Naive thymus-derived CD4-positive, alpha-beta T cell (primary cell): Measurements from ENCODE around the gene PPP1R3D. TPM values are rescaled to one million over a fixed set of nuclear protein-coding genes. Genes with fewer than 3 reads are reported as not detected.
A peak's percentile ranks its signal among the peaks of the same experiment; 100 is the strongest.
"Not testable (repeated sequence)": the region's sequence is repeated elsewhere in the genome, so short reads cannot be mapped to it uniquely, and the experiment has no call there.

Experiments used
- ATAC-seq: fragments of 150-1000 bp; cut with Tn5 transposase; 2 replicates; pipeline ENCODE4 v1.10.0; 2021; ENCODE audit warnings: mild to moderate bottlenecking, moderate library complexity
- CTCF ChIA-PET: fragments of 350-600 bp; sonication (Branson Sonifier 250); formaldehyde crosslinking; loops from one replicate; lab custom pipeline; 2021; ENCODE audit warnings: antibody characterized with exemption; lab: Charles Lee
- POLR2A ChIA-PET: fragments of 350-600 bp; sonication (Branson Sonifier 250); formaldehyde crosslinking; loops from one replicate; lab custom pipeline; 2021; ENCODE audit warnings: antibody characterized with exemption, inconsistent platforms; lab: Charles Lee
- DNase-seq, 9 donors: peaks; one replicate each; pipeline versions ENCODE4 v3.0.0 to v3.0.0-alpha.2; 2020 to 2022; ENCODE audit warnings: mixed read lengths in 1 of 9
- H3K27ac ChIP-seq: one replicate; pipeline ENCODE4 v1.7.0; 2013; ENCODE audit warnings: mild to moderate bottlenecking, low read depth, low read length, moderate library complexity
- H3K27me3 ChIP-seq, 2 donors: one replicate each; pipeline ENCODE4 v1.7.0; 2013; ENCODE audit warnings: low read length in 2 of 2, mild to moderate bottlenecking in 2 of 2, moderate library complexity in 2 of 2; ENCODE audit not compliant: control insufficient read depth in 2 of 2, insufficient read depth in 2 of 2
- H3K36me3 ChIP-seq, 3 experiments: 1 replicate in 2 of 3; 2 replicates in 1 of 3; pipeline ENCODE4 v1.7.0; 2013; ENCODE audit warnings: low read length in 3 of 3, mild to moderate bottlenecking in 3 of 3, moderate library complexity in 1 of 3; ENCODE audit not compliant: insufficient read depth in 3 of 3, control insufficient read depth in 2 of 3
- H3K4me1 ChIP-seq, 2 donors: one replicate each; pipeline ENCODE4 v1.7.0; 2013; ENCODE audit warnings: low read length in 2 of 2, mild to moderate bottlenecking in 2 of 2, moderate library complexity in 1 of 2; ENCODE audit not compliant: control insufficient read depth in 2 of 2, insufficient read depth in 2 of 2
- H3K4me3 ChIP-seq: 2 replicates; pipeline ENCODE4 v1.7.0; 2013; ENCODE audit warnings: mild to moderate bottlenecking, low read length
- H3K9me3 ChIP-seq, 3 experiments: 1 replicate in 2 of 3; 2 replicates in 1 of 3; pipeline ENCODE4 v1.7.0; 2013; ENCODE audit warnings: low read length in 3 of 3; ENCODE audit not compliant: control insufficient read depth in 2 of 3
- H3K27ac Mint-ChIP-seq, 9 donors: one replicate each; pipeline ENCODE4 v1.8.0; 2020 to 2022; ENCODE audit warnings: mixed read lengths in 9 of 9, mild to moderate bottlenecking in 8 of 9, moderate library complexity in 5 of 9, inconsistent platforms in 2 of 9
- H3K27me3 Mint-ChIP-seq, 5 donors: one replicate each; pipeline ENCODE4 v1.8.0; 2021 to 2022; ENCODE audit warnings: mixed read lengths in 5 of 5, mild to moderate bottlenecking in 1 of 5
- H3K36me3 Mint-ChIP-seq, 5 donors: one replicate each; pipeline ENCODE4 v1.8.0; 2020 to 2022; ENCODE audit warnings: mixed read lengths in 5 of 5, mild to moderate bottlenecking in 3 of 5, inconsistent platforms in 1 of 5
- H3K4me1 Mint-ChIP-seq, 7 donors: one replicate each; pipeline ENCODE4 v1.8.0; 2020 to 2022; ENCODE audit warnings: mixed read lengths in 7 of 7, mild to moderate bottlenecking in 3 of 7, inconsistent platforms in 1 of 7
- H3K4me3 Mint-ChIP-seq, 10 donors: one replicate each; pipeline ENCODE4 v1.8.0; 2020 to 2022; ENCODE audit warnings: mild to moderate bottlenecking in 10 of 10, mixed read lengths in 10 of 10, moderate library complexity in 6 of 10, inconsistent platforms in 2 of 10
- H3K9me3 Mint-ChIP-seq, 11 donors: one replicate each; pipeline ENCODE4 v1.8.0; 2020 to 2022; ENCODE audit warnings: mixed read lengths in 11 of 11, mild to moderate bottlenecking in 4 of 11, inconsistent platforms in 1 of 11, moderate library complexity in 1 of 11
- intact Hi-C, 2 donors: fragments of 100-400 bp; cut with micrococcal nuclease; formaldehyde crosslinking; loops; one replicate each; pipeline ENCODE4 v1.15.1; 2023
- polyA plus RNA-seq, 2 donors: library from polyadenylated mRNA; unstranded; fragments of 300-500 nt; fragmentation: Illumina TruSeq; gene quantifications; one replicate each; pipeline ENCODE4 v1.2.3, GENCODE V29; 2021
- total RNA-seq, 6 experiments: library from RNA in 5 of 6; stranded (reverse) in 5 of 6; gene quantifications; 1 replicate in 5 of 6; 2 replicates in 1 of 6; pipeline ENCODE4 v1.2.3 and lab custom pipeline; 2021 to 2026

The PPP1R3D gene
- total and polyA plus RNA-seq, 7 experiments from 2014 or later, result 1.6 to 11.8 (median 5.4) TPM

DNA sequence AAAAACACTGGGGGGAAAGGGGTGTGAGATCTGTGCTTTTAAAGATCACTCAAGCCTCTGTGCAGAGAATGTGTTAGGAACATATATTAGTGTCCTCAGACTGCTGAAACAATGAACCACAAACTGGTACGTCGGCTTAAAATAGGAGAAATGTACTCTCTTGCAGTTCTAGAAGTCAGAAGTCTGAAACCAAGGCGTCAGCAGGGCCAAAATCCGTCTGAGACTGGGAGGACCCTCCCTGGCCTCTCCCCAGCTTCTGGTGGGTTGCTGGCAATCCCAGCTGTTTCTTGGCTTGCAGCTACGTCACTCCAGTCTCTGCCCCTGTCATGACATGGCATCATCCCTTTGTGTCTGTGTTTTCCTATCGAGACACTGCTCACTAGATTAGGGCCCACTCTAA is 22.1 kb upstream of the PPP1R3D start:
- ChIA-PET POLR2A (interaction anchor here (0.6 kb wide), 1 partner anchor 61 kb away, joined by 3 read pairs; no protein-coding TSS in a partner anchor), CTCF (no interaction called here)
- Mint-ChIP-seq H3K9me3 (no peaks in the 10 kb centered on the region), H3K4me3 (no peak overlapping the region), H3K27ac (no peak overlapping the region), H3K36me3 (peaks cover 0 to 30% (median 10%) of the 10 kb centered on the region in 5 donors), H3K4me1 (peaks cover 0 to 3% (median 0%) of the 10 kb centered on the region in 7 donors), H3K27me3 (no peaks in the 10 kb centered on the region)
- ATAC-seq, result no peak
- Histone ChIP-seq H3K36me3 (no peaks in the 10 kb centered on the region), H3K4me3 (no peak overlapping the region), H3K9me3 (no peaks in the 10 kb centered on the region), H3K27me3 (no peaks in the 10 kb centered on the region), H3K4me1 (no peaks in the 10 kb centered on the region), H3K27ac (no peak overlapping the region)
- intact Hi-C loops, result no loop called here
- DNase-seq, result no peak

DNA sequence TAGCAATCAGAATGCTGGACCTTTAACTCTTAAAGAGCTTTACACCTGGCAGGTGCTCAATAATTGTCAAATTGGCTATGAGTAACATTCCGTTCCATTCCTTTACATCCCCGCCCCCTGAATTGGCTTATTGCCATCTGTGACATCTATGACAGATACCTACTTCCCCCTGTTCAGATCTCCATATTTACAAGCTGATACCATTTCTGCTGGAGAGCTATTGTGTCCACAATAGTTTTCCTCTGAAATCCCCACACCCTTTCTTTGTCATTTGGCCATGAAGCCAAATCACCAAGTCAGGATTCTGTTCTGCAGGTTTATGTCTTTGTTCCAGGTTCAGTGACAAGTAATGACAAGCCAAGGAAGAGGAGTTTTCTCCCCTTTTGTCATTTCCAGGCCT is 21.3 kb upstream of the PPP1R3D start:
- Histone ChIP-seq H3K36me3 (no peaks in the 10 kb centered on the region), H3K9me3 (no peaks in the 10 kb centered on the region), H3K4me3 (no peak overlapping the region), H3K27me3 (no peaks in the 10 kb centered on the region), H3K27ac (no peak overlapping the region), H3K4me1 (no peaks in the 10 kb centered on the region)
- Mint-ChIP-seq H3K27ac (no peak overlapping the region), H3K4me1 (peaks cover 0 to 3% (median 0%) of the 10 kb centered on the region in 7 donors), H3K27me3 (no peaks in the 10 kb centered on the region), H3K9me3 (no peaks in the 10 kb centered on the region), H3K36me3 (peaks cover 0 to 30% (median 10%) of the 10 kb centered on the region in 5 donors), H3K4me3 (no peak overlapping the region)
- ATAC-seq, result no peak
- intact Hi-C loops, result no loop called here
- POLR2A ChIA-PET, result no interaction called here
- CTCF ChIA-PET, result no interaction called here
- DNase-seq, result no peak

DNA sequence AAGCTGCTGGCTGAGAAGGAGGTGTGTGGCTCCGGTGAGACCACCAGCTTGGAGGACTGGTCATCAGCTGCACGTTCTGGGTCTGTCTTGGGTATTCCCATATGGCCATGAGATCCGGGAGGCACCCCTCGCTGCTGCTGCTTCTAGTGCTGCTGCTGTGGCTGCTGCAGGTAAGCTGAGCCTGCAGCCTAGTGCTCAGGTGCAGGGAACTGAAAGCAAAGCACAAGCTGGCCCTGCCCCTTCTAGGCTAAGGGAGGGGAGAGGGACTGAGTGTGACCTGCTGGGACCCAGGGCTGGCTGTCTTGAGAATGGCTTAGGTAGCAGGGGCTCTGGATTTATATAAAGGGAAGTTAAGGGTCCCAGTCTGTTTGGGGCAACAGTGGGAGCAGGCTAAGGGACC is 18.5 kb upstream of the PPP1R3D start:
- CTCF ChIA-PET, result interaction anchor here (1.0 kb wide), 1 partner anchor 8 kb away, joined by 3 read pairs; no protein-coding TSS in a partner anchor
- Histone ChIP-seq H3K4me1 (no peaks in the 10 kb centered on the region), H3K36me3 (no peaks in the 10 kb centered on the region), H3K9me3 (no peaks in the 10 kb centered on the region), H3K4me3 (no peak overlapping the region), H3K27ac (no peak overlapping the region), H3K27me3 (no peaks in the 10 kb centered on the region)
- no peaks in the 10 kb centered on the region for H3K27me3 Mint-ChIP-seq
- peaks cover 0 to 30% (median 10%) of the 10 kb centered on the region in 5 donors for H3K36me3 Mint-ChIP-seq
- no peak for ATAC-seq
- H3K27ac Mint-ChIP-seq, result no peak overlapping the region
- H3K9me3 Mint-ChIP-seq, result no peaks in the 10 kb centered on the region
- intact Hi-C loops, result no loop called here
- DNase-seq, result no peak
- no peak overlapping the region for H3K4me3 Mint-ChIP-seq
- H3K4me1 Mint-ChIP-seq, result no peaks in the 10 kb centered on the region
- POLR2A ChIA-PET, result no interaction called here

DNA sequence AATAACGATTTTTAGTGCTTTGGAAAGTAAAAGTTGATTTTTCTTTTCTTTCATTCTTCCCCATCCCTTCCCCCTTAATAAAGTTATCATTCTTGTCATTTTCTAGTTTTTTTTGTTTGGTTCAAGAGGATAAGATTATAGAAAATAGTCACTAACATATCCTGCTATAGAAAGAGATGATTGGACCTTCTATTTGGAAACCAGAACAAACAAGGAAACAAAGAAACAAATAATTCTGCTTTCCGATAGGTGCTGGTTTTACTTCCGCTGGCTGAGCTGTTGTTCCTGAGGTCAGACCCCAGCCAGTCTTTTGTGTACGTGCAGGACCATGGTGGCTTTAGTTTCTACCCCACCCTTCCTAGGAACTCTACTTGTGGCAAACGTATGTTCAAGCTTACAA is 18.0 kb upstream of the PPP1R3D start, which contains the start of gene CDH26:
TSS of gene CDH26 (plus strand) at position 301 of the 400 bp plus-strand sequence. CDS start 304 bp downstream, outside the sequence.
- Histone ChIP-seq H3K9me3 (no peaks in the 10 kb centered on the region), H3K4me1 (no peaks in the 10 kb centered on the region), H3K27me3 (no peaks in the 10 kb centered on the region), H3K4me3 (no peak within 1 kb of the TSS), H3K27ac (no peak within 1 kb of the TSS), H3K36me3 (no peaks in the 10 kb centered on the region)
- no peak for DNase-seq
- intact Hi-C loops, result no loop called here
- ChIA-PET POLR2A (no interaction called here), CTCF (interaction anchor here (1.0 kb wide), 1 partner anchor 8 kb away, joined by 3 read pairs; no protein-coding TSS in a partner anchor)
- H3K4me3 Mint-ChIP-seq, result no peak within 1 kb of the TSS
- H3K27me3 Mint-ChIP-seq, result no peaks in the 10 kb centered on the region
- peaks cover 0 to 31% (median 10%) of the 10 kb centered on the region in 5 donors for H3K36me3 Mint-ChIP-seq
- no peaks in the 10 kb centered on the region for H3K9me3 Mint-ChIP-seq
- no peaks in the 10 kb centered on the region for H3K4me1 Mint-ChIP-seq
- no peak for ATAC-seq
- no peak within 1 kb of the TSS for H3K27ac Mint-ChIP-seq

DNA sequence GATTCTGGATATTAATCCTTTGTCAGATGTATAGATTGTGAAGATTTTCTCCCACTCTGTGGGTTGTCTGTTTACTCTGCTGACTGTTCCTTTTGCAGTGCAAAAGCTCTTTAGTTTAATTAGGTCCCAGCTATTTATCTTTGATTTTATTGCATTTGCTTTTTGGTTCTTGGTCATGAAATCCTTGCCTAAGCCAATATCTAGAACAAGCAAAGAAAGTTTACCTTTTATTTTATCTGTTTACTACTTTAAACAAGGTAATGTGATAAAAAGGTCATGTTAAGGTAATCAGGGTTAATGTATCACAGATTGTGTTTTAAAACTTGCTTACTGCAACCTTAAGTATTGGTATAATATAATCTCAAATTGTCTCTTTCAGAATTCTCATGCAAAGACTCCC is 17.5 kb upstream of the PPP1R3D start:
- H3K27me3 ChIP-seq, H3K27ac Mint-ChIP-seq, H3K4me3 Mint-ChIP-seq, H3K9me3 Mint-ChIP-seq, DNase-seq, ATAC-seq, H3K4me1 ChIP-seq, H3K27ac ChIP-seq, H3K4me3 ChIP-seq, H3K36me3 ChIP-seq, H3K4me1 Mint-ChIP-seq, POLR2A ChIA-PET, H3K9me3 ChIP-seq, CTCF ChIA-PET, intact Hi-C loops, H3K27me3 Mint-ChIP-seq: not testable (repeated sequence)
- peaks cover 0 to 30% (median 10%) of the 10 kb centered on the region in 5 donors for H3K36me3 Mint-ChIP-seq

DNA sequence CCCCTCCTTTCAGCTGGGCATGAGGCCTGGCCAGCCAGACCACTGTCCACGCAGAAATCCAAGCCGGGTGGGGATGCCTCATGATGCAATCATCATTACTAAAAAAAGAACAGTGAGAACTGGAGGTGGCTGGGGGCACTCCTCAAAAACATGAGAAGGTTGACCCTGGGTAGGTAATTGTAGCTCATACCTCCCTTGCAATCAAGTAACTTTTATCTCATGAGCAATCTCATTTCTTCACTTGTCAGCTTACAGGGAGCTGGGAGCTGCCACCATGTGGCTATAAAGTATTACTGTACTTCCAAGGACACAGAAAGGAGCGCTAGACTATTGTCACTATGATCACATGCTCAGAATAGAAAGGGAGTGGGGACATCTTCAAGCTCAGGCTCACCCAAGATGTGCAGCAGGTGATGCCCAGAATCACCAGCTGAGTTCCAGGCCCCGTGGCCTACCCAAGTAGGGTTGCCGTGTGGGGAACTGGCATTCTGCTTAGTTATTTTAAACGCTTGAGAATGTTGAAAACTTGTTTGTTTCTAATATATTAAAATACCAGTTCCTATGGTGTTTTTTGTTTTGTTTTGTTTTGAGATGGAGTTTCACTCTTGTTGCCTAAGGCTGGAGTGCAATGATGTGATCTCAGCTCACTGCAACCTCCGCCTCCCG is 15.2 kb upstream of the PPP1R3D start:
- no peak overlapping the region for H3K4me3 ChIP-seq
- ATAC-seq, result peak; percentile 40
- no peak overlapping the region for H3K27ac ChIP-seq
- no peak overlapping the region for H3K4me3 Mint-ChIP-seq
- intact Hi-C loops, result no loop called here
- H3K27me3 ChIP-seq, result no peaks in the 10 kb centered on the region
- no peaks in the 10 kb centered on the region for H3K27me3 Mint-ChIP-seq
- no peaks in the 10 kb centered on the region for H3K4me1 ChIP-seq
- POLR2A ChIA-PET, result interaction anchor here (0.9 kb wide), 1 partner anchor 14 kb away, joined by 3 read pairs; the partner anchor contains the start of genes FAM217B and PPP1R3D
- no peak for DNase-seq
- H3K36me3 Mint-ChIP-seq, result peaks cover 0 to 19% (median 5%) of the 10 kb centered on the region in 5 donors
- no peaks in the 10 kb centered on the region for H3K9me3 Mint-ChIP-seq
- CTCF ChIA-PET, result interaction anchor here (0.5 to 1.4 kb wide), 3 partner anchors 15 to 1274 kb away, joined by 3 to 5 read pairs (median 3); partner anchors contain the start of genes FAM217B, PPP1R3D and SYCP2
- H3K27ac Mint-ChIP-seq, result no peak overlapping the region
- no peaks in the 10 kb centered on the region for H3K36me3 ChIP-seq
- no peaks in the 10 kb centered on the region for H3K9me3 ChIP-seq
- H3K4me1 Mint-ChIP-seq, result no peaks in the 10 kb centered on the region
